ENCODE results near the gene TUBD1. TPM values are rescaled to one million over a fixed set of nuclear protein-coding genes. Genes with fewer than 3 reads are reported as not detected.

The TUBD1 gene
- total and polyA plus RNA-seq, 4 donors: 2.1 to 12.7 (median 6.0) TPM

GRCh38 chr17:59814685-59815084 lies 78.1 kb downstream of the TUBD1 start:
- Histone ChIP-seq H3K4me1 (ENCODE audit: control insufficient read depth in 4 of 4, insufficient read depth in 4 of 4, low read length in 3 of 4) (peaks cover 0 to 5% (median 3%) of the 10 kb centered on the region in 4 donors), H3K9me3 (ENCODE audit: control insufficient read depth in 4 of 4, low read length in 3 of 4) (no peaks in the 10 kb centered on the region), H3K27ac (ENCODE audit: low read depth in 1 of 2, low read length in 2 of 2) (no peak overlapping the region), H3K4me3 (ENCODE audit: low read depth in 1 of 3, low read length in 3 of 3) (no peak overlapping the region), H3K36me3 (ENCODE audit: control insufficient read depth in 4 of 4, insufficient read depth in 3 of 4, low read depth in 1 of 4, low read length in 3 of 4) (peaks cover 0 to 12% (median 6%) of the 10 kb centered on the region in 4 donors), H3K9ac (ENCODE audit: low read depth in 1 of 2, low read length in 2 of 2) (no peak overlapping the region), H3K27me3 (ENCODE audit: control insufficient read depth in 4 of 4, insufficient read depth in 4 of 4, low read length in 3 of 4) (no peaks in the 10 kb centered on the region)
- 91% methylated on average over 3 of the region's 3 CpGs for WGBS
- TF ChIP-seq TAF1 (conservative IDR thresholded peaks at IDR 0.05) (no peak), HNF4A (conservative IDR thresholded peaks at IDR 0.05) (no peak), ATF3 (IDR thresholded peaks at IDR 0.05) (no peak), REST (IDR thresholded peaks at IDR 0.05) (no peak), MAX (IDR thresholded peaks at IDR 0.05) (no peak), NR2F2 (IDR thresholded peaks at IDR 0.05) (no peak), FOXA1 (IDR thresholded peaks at IDR 0.05) (no peak), ZBTB33 (IDR thresholded peaks at IDR 0.05) (no peak), JUND (IDR thresholded peaks at IDR 0.05) (no peak), SP1 (IDR thresholded peaks at IDR 0.05) (no peak), GABPA (IDR thresholded peaks at IDR 0.05 in 1 of 2, conservative IDR thresholded peaks at IDR 0.05 in 1 of 2) (no peak), HNF4G (IDR thresholded peaks at IDR 0.05) (no peak), RAD21 (IDR thresholded peaks at IDR 0.05) (no peak), CTCF (IDR thresholded peaks at IDR 0.05; ENCODE audit: low read depth, low read length, missing input control) (no peak), EGR1 (IDR thresholded peaks at IDR 0.05; ENCODE audit: low read depth in 2 of 2) (no peak), FOXA2 (IDR thresholded peaks at IDR 0.05) (no peak)
- DNase-seq (ENCODE audit: low spot score): no peak

- Histone ChIP-seq H3K27ac (ENCODE audit: low read depth in 1 of 2, low read length in 2 of 2) (no peak overlapping the region), H3K9ac (ENCODE audit: low read depth in 1 of 2, low read length in 2 of 2) (no peak overlapping the region), H3K27me3 (ENCODE audit: control insufficient read depth in 4 of 4, insufficient read depth in 4 of 4, low read length in 3 of 4) (no peaks in the 10 kb centered on the region), H3K9me3 (ENCODE audit: control insufficient read depth in 4 of 4, low read length in 3 of 4) (no peaks in the 10 kb centered on the region), H3K4me3 (ENCODE audit: low read depth in 1 of 3, low read length in 3 of 3) (no peak overlapping the region), H3K36me3 (ENCODE audit: control insufficient read depth in 4 of 4, insufficient read depth in 3 of 4, low read depth in 1 of 4, low read length in 3 of 4) (peaks cover 0 to 12% (median 6%) of the 10 kb centered on the region in 4 donors), H3K4me1 (ENCODE audit: control insufficient read depth in 4 of 4, insufficient read depth in 4 of 4, low read length in 3 of 4) (peaks cover 0 to 5% (median 3%) of the 10 kb centered on the region in 4 donors)
- 100% methylated on average over 1 of the region's 1 CpG for WGBS
- no peak for DNase-seq (ENCODE audit: low spot score)
- TF ChIP-seq FOXA1 (IDR thresholded peaks at IDR 0.05): no peak
- no peak for TF ChIP-seq HNF4G (IDR thresholded peaks at IDR 0.05)
- no peak for TF ChIP-seq FOXA2 (IDR thresholded peaks at IDR 0.05)
- TF ChIP-seq YY1 (IDR thresholded peaks at IDR 0.05): no peak
- TF ChIP-seq MAX (IDR thresholded peaks at IDR 0.05): no peak
- peak in 1 of 2 donors; percentile 45 for TF ChIP-seq HNF4A (conservative IDR thresholded peaks at IDR 0.05)
Measured at GRCh38 chr17:59814276-59814675, 78.5 kb downstream of the TUBD1 start.

All from liver (tissue), 9 donors.